ENCODE results near the gene ADARB2.
"Not testable (repeated sequence)": the region's sequence is repeated elsewhere in the genome, so short reads cannot be mapped to it uniquely, and the experiment has no call there.

The ADARB2 gene

DNA sequence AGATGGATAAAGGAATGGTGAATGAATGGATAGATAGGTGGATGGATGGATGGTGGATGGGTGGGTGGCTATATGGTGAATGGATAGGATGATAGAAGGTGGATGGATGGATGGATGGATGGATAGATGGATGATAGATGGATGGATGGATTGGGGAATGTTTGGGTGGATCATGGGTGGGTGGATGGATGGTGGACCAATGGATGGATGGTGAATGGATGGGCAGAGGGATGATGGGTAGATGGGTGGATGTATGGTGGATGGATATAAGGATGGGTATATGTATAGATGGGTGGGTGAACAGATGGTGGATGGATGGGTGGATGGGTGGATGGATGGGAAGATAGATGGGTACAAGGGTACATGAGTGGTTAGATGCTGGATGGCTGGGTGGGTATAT lies 322.4 kb downstream of the ADARB2 start:
- DNase-seq, result no peak

DNA sequence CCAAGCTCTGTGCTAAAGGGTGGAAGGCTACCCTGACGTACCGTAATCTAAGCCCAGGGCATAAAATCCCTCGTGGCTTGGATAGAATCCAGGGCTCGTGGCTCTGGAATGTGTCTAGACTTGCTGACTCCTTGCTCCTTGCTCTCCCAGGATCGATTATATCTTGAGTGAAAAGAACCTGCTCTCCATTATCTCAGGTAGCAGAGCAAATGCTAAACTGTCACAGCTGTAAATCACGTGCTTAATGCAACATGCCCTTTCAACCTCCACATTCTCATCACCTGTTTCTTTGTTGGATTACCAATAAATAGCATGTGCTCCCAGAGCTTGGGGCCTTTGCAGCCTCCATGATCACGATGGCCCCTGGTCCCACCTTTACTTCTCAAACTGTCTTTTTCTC lies 323.0 kb downstream of the ADARB2 start:
- not testable (repeated sequence) for DNase-seq

GRCh38 chr10:1413823-1414222 lies 323.5 kb downstream of the ADARB2 start:
- no peak for DNase-seq

GRCh38 chr10:1413256-1413655 lies 324.1 kb downstream of the ADARB2 start:
- no peak for DNase-seq

- DNase-seq, result no peak
Measured at GRCh38 chr10:1412531-1413189, 324.7 kb downstream of the ADARB2 start.

- no peak for DNase-seq
Measured at GRCh38 chr10:1411956-1412355, 325.4 kb downstream of the ADARB2 start.

DNA sequence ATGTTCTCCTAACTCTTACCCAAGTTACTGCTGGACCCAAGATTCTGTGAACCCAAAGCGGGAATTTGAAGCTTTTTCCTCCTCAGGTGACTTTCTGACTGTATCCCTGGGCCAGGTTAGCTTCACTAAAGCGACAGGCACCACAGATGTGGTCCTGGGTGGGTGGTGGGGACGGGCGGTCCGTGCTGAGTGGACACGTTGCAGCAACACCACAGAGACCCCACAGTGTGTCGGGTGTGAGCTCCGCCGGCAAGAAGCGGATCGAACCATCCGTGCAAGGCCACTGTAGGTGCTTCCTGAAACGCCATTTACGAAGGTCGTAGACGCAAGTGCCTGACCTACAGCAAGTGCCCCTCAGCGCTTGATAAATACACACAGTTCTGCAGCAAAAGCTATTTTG lies 325.9 kb downstream of the ADARB2 start:
- no peak for DNase-seq

DNA sequence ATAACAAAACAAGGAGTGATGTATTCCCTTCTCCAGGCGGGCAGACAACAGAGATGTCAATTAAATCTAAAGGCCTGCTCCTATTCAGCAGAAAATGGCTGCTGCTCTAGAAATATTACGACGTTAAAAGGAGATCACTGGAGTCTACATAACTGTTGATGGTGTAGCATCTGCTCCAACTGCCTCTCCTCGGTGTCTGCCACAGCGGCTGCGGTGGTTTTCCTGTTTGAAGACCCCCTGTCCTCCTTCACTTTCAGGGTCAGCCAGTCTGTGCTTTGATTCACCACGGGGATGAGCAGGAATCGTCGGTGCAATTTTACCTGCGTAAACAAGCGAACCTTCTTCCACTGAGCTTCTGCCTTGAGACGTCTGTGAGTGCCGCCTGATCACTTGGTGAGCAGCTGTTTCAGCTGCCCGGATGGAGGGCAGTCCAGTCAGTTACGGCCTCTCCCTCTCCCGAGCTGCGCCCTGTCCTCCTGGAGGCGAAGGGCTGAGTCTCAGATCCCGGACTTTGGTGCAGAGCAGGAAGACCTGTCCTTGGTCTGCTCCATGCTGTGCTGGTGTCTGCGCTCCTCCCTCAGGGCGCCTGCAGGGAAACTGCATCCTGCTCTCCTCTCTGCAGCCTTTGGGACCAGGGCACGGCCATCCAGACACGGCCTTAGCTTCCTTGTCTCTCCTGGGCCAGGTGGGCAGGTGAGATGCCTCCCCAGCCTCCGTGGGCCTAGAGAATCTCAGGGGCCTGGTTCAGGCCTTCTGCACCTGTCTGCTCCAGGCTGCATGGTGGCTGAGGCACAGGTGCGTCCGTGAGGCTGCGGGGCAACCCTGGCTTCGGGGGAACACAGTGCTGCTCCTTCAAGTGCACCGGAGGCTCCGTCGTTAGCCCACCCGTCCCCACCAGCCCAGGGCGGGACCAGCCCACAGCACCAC lies 326.6 kb downstream of the ADARB2 start:
- DNase-seq, result no peak

- DNase-seq, result no peak
Measured at GRCh38 chr10:1410032-1410431, 327.3 kb downstream of the ADARB2 start.

GRCh38 chr10:1409392-1409791 lies 327.9 kb downstream of the ADARB2 start:
- no peak for DNase-seq

- no peak for DNase-seq
Measured at GRCh38 chr10:1408651-1409367, 328.5 kb downstream of the ADARB2 start.

DNA sequence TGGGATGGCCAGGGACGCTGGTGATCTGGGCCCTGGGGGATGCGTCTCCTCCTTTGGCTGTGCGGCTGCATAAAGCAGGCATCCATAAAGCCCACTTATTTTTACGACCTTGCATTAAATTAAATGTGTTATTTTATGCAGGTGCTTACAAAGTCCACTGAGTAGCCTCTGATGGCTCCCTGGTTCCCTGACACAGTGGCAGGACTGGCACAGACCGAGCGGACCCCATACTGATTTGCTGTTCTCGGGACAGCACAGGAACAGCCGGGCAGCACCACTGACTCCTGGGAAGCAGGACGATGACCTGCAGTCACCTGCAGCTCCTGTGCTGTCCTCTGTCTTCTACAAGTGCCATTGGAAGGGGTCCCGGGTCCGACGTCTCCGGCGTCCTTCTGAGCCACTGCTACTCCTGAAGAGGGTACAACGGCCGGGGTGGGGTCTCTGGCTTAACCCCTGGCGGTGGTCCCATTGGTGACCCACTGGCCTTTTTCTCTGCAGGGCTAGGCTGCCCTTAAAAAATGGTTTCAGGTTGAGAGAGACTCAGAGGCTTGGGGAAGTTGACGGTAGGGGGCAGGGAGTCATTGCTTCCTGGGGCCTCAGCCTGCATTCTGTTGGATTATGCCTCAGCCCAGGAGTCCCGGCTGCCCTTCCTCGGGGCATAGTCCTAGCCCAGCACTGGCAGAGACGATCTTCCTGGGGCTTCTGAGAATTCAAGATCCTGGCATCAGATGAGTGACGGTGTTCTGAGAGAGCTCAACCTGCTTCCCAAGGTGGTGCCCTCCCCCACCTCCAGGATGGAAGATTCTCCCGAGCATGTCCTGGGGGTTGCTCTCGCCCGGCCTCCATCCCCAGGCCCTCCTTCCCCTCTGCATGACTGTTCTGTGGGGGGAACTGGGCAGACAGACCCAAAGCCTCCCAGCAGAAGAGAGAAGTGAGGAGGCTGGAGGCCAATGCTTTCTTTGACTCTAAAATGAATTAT lies 330.1 kb downstream of the ADARB2 start:
- DNase-seq, result no peak

DNA sequence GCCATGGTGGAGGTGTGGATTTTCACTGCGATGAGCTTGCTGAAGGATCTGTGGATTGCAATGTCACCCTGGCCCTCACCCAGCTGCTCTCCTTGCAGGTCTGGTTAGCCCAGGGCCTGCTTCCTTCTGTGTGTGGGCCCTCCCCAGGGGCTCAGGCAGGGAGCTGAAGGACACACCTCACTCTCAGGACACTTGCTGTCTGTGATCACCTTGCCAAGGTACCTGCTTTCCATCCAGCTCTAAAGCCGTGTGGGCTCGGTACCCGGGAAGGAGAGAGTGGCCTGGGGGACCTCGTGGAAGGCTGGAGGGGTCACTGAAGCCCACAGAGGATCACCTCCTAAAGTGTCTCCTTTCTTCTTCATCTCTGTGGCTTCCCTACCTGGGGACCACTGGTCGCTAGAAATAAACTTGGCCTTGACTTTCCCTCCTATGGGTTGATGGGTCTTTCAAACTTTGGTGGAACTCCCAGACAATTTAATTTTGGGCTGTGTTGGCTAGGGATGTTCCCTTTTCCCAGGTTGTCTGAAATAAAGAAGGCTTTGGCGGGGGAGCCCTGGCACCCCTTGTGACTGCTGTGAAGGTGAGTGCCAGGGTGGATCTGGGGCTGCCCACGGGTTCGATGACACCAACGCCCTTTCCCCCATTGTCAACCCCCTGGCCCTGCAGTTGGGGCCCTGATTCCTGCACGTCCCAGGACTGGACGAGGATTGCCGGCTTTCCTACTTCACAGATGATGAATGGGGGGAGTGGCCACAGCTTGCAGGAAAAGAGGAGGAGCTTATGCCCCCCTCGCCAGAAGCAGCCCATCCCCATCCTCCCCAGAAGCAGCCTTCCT lies 331.0 kb downstream of the ADARB2 start:
- DNase-seq, result no peak

DNA sequence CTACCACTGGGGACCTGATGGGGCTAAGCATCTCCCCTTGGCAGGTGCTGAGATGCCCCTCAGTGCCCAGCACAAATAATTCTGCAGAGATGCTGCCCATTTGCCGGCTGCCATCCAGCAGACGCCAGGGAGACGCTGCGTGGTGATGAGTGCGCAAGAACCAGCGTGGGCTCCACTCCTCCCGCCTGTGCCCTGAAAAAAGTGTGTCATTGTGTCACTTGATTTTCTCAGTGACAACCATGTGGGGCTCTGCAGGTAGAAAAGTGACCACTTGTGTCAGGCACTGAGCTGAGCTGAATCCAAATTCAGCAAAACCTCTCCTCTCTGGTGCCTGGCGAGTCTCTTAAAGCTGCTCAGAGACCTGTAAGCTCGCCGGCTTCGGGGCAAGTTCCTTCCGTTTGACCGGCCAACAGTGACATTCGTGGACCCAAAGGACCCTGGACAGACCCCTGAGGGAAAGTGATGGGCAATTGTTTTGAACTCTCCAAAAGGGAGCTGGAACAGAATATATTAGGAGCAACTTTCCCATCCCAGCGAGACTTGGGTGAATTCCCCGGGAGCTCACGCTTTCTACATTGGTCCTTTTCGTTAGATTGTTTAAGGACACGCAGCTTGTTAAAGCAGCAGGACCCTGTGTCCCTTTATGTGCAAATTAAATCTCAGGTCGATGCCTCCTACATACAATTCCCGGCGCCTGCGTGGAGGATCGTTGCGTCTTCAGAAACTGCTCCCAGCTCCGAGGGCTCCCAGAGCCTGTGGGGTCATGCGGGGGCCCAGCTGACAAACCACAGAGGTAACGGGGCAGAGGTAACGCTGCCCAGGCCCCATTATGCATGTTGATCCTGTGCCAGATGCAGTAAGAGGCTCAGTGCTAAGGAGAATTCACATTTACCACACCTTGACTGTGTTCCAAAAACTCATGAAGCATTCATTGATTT lies 332.7 kb downstream of the ADARB2 start:
- no peak for DNase-seq

GRCh38 chr10:1403508-1404322 lies 333.6 kb downstream of the ADARB2 start:
- no peak for DNase-seq

DNA sequence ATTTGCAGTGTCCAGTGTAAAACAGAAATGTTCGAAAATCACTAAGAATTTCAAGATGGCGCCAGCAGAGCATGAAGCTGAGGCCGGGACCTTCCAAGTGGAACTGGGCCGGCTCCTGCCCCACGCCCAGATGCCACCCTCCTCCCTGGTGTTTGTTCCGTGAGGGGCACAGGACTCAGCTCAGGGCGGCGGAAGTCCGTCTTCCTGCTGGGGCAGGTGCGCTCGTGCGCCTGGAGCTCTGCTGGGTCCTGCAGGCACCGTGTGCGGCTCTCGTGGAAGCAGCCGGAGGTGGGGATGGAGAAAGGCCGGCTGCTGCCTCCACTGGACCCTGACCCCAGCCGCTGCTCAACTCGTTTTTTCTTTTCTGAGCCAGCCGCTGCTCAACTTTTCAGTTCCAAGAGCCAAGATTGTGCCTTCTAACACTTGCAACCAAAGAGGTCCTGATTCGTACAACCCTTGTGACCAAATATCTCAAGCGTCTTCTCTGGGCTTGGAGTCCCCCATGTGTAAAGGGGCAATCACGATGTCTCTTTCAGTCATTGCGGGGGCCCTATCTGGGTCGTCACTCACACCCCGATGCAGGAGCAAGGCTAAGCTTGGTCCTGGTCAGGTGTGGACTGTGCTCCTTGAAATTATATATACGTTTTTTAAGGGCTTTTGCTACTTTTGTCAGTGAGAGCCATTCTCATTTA lies 334.4 kb downstream of the ADARB2 start:
- no peak for DNase-seq

- DNase-seq, result no peak
Measured at GRCh38 chr10:1402016-1402770, 335.1 kb downstream of the ADARB2 start.

Measured in GDM1 (cell line).